Stimulated activated CD4-positive, alpha-beta T cell treated with anti-CD3 and anti-CD28 coated beads, Interleukin-15, amount 100 ng/mL, for 48 hours (primary cell): Measurements from ENCODE around the gene MAP3K12.
A peak's percentile ranks its signal among the peaks of the same experiment; 100 is the strongest.

Source experiments
- DNase-seq, 2 donors: peaks; one replicate each; pipeline ENCODE4 v3.0.0-alpha.2; 2020; ENCODE audit warnings: low read depth in 2 of 2

The MAP3K12 gene

DNA sequence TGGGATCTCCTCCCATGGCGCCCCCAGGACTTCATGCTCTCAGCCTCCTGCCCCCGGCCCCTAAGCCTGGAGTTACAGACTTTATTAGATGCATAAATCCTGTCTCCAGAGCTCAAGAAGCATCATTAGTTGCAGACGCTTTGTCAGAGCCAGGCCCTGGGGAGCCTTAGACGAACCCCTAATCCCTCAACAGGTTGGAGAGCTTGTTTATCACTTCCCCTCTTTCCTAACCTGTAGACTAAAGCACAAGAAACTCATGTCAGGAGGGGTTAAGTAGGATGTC is 8.3 kb upstream of the MAP3K12 start:
- no peak for DNase-seq

GRCh38 chr12:53506881-53507602 is 7.8 kb upstream of the MAP3K12 start, which contains the start of gene NPFF:
NPFF (minus strand) TSS chr12:53507484; CDS start chr12:53507474, 10 bp downstream.
- DNase-seq = no peak

GRCh38 chr12:53506450-53506785 is 7.2 kb upstream of the MAP3K12 start:
- DNase-seq = no peak

DNA sequence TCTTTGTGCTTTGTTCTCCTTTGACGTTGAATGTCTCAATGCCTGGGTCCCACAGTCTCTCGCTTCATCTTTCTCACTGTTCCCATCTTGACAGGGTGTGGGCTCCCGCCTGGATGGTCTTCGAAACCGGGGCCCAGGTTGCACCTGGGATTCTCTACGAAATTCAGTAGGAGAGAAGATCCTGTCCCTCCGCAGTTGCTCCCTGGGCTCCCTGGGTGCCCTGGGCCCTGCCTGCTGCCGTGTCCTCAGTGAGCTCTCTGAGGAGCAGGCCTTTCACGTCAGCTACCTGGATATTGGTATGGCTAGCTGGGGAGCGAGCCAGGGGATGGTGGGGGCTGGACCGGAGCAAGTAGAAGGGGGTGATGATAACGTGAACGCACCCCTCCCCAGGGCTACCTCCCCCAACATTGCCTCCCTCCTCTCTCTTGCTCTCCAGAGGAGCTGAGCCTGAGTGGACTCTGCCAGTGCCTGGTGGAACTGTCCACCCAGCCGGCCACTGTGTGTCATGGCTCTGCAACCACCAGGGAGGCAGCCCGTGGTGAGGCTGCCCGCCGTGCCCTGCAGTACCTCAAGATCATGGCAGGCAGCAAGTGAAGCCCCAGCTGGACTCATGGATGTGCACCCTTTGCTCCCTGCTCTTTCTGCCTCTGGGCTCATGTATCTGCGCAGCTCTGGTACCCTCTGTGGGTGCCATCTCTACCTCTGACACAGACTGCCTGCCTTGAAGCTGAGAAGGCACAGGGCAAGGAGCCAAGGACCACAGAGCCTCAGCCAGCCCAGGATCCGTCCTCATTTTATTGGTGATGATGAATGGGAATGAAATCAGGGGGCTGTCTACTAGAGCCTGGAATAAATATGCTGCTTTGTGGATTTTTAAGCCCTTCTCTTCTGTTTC is 6.5 kb upstream of the MAP3K12 start:
- no peak for DNase-seq

DNA sequence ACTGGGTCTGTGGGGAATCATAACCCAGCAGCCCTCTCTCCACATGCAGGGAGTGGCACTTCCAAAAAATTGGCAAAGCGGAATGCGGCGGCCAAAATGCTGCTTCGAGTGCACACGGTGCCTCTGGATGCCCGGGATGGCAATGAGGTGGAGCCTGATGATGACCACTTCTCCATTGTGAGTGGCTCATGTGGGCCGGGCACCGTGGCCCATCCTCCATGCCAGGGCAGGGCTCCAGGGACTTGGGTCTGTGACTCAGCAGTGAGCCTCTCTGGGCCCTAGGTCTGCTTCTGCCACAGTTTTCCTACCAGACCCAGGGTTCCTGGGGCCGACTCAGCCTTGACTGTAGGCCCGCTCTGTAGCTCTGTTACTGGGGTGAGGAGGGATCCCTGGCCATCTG is 5.8 kb upstream of the MAP3K12 start:
- DNase-seq = no peak

GRCh38 chr12:53504004-53504920 is 5.0 kb upstream of the MAP3K12 start:
- no peak for DNase-seq

DNA sequence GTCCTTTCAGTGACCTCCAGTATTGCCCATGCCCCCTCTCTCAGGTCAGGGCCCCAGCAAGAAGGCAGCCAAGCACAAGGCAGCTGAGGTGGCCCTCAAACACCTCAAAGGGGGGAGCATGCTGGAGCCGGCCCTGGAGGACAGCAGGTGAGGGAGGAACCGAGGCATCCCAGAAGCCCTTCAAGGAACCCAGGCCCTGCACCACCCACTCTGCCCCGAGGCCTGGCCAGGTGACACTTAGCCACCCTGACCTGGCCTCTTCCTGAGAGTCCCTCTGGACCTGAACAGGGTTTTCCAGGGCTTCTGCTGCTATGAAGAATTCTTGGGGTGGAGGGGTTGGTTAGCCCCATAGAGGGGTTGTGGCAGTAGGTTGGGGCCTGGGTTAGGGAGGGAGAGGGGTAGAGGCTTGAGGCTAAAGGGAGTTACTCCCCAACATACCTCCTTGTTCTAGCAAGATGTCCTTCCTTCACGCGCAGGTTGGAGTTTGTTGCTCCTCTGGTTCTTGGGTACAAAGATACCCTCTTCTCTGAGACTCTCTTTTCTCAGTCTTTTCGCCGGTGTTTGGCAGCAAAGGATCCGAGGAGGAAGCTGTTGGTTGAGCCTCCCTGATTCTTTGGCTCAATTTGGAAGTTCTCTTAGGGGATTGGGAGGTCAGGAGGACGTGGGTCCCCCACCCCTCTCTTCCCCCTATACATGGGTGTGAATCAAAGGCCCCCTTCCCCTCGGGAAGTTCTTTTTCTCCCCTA is 3.9 kb upstream of the MAP3K12 start:
- no peak for DNase-seq

- DNase-seq = no peak
These were observed 3.1 kb upstream of the MAP3K12 start for GRCh38 chr12:53502331-53502730.

GRCh38 chr12:53501615-53502181 is 2.4 kb upstream of the MAP3K12 start:
- no peak for DNase-seq

- DNase-seq = peak; percentile 95 to 96
These were observed 1.7 kb upstream of the MAP3K12 start, which contains the start of gene TARBP2 for GRCh38 chr12:53500776-53501614. TARBP2 (plus strand) TSS chr12:53501283; CDS start chr12:53501409, 126 bp downstream.

- DNase-seq = no peak
These were observed 1.0 kb upstream of the MAP3K12 start for GRCh38 chr12:53500142-53500775.

DNA sequence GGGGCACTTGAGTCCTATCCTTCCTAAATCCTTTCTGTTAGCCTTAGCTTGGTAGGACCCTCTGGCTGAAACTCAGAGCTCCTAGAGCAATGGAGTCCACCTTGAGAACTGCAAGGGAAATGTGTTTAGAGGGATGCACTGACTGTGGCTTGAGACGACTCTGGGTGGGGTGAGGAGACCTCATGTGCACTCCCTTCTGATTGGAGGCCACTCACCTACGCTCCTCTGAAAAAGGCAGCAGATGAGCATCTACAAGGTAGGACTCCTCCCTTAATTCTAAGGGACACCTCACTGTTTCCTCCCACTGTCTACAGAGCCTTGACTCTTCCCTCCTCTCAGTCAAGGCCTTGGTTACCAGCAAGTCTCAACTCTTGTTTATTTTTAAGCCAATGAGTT is 1.0 kb downstream of the MAP3K12 start:
- DNase-seq = no peak

- DNase-seq = no peak
These were observed 1.8 kb downstream of the MAP3K12 start for GRCh38 chr12:53497461-53497860.

DNA sequence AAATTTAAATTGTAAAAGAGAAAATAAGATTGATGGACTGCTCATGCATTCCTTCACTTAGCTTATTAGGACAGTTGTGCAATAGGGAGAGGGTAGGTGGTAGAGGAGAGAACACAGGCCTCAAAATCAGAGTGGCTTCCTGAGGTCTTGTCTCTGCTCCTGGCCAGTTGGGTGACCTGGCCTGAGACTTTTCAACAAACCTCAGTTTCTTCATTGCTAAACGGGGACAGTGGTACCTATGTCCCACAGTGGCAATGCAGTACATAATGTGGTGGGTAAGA is 2.6 kb downstream of the MAP3K12 start:
- DNase-seq = no peak

DNA sequence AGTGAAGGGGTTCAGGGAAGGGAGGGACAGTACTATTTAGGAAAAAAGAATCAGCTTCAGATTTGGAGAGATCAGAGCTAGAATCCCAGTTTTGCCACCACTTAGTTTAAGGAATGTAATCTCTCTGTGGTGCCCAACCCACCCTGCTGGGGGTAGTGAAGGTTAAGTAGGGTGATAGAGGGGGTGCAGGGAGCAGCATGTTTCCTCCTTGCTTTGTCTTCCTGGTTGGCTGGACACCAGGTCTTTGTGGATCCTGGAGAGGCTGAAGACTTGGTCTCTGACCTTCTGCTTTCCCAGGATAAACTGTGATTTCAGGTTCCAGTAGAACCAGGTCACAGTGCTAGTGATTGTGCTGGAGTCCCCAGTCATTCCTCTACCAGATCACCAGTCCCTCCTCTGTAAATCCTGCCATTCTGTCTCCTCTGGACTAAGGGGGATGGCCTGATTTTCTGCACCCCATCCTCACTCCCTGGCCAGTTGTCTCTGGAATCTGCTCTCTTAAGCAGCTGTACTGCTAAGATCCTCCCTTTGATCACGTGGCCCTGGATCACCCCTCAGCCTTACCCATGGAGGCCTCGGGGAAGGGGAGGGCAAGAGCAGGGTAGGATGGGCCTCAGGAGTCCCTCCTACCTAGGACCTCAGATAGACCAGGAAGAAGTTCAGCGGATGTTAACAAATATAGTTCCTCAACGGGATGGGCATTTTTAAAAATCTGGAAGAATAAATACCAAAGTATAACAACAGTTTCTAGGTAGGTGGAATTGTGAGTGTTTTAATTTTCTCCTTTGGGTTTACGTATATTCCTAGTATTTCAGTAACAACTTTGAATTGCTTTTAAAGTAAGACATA is 3.1 kb downstream of the MAP3K12 start:
- DNase-seq = no peak

GRCh38 chr12:53493610-53494391 is 5.5 kb downstream of the MAP3K12 start:
- DNase-seq = no peak

GRCh38 chr12:53492830-53493609 is 6.2 kb downstream of the MAP3K12 start:
- DNase-seq = peak; percentile 71 to 81
